Small intestine (tissue), 7 donors: ENCODE data around the gene TBX2. TPM values are rescaled to one million over a fixed set of nuclear protein-coding genes. Genes with fewer than 3 reads are reported as not detected.
A peak's percentile ranks its signal among the peaks of the same experiment; 100 is the strongest.

Source experiments
- DNase-seq, 2 donors: peaks; one replicate each; pipeline versions ENCODE4 v3.0.0 to v3.0.0-alpha.2; 2013
- FAIRE-seq: peaks from 2 replicates; lab custom pipeline; 2012; peaks lifted over from hg19 to GRCh38; lab: Jason Lieb, UNC
- H3K27ac ChIP-seq, 3 donors: one replicate each; pipeline ENCODE4 v1.5.1; 2013; ENCODE audit warnings: low read length in 2 of 3, mild to moderate bottlenecking in 2 of 3, control low read depth in 1 of 3, inconsistent platforms in 1 of 3, low read depth in 1 of 3, moderate library complexity in 1 of 3
- H3K27me3 ChIP-seq, 3 donors: one replicate each; pipeline ENCODE4 v1.6.1; 2013; ENCODE audit warnings: low read length in 3 of 3, inconsistent platforms in 1 of 3; ENCODE audit not compliant: control insufficient read depth in 3 of 3, insufficient read depth in 3 of 3
- H3K36me3 ChIP-seq, 3 donors: one replicate each; pipeline ENCODE4 v1.6.1; 2013; ENCODE audit warnings: low read length in 3 of 3, inconsistent platforms in 1 of 3, low read depth in 1 of 3, mild to moderate bottlenecking in 1 of 3, moderate library complexity in 1 of 3; ENCODE audit not compliant: control insufficient read depth in 3 of 3, insufficient read depth in 2 of 3
- H3K4me1 ChIP-seq, 3 donors: one replicate each; pipeline ENCODE4 v1.6.1; 2013; ENCODE audit warnings: low read length in 2 of 3, inconsistent platforms in 1 of 3, low read depth in 1 of 3, mild to moderate bottlenecking in 1 of 3, moderate library complexity in 1 of 3; ENCODE audit not compliant: control insufficient read depth in 3 of 3, insufficient read depth in 2 of 3
- H3K4me3 ChIP-seq, 3 donors: one replicate each; pipeline ENCODE4 v1.5.1; 2013; ENCODE audit warnings: low read length in 3 of 3, control low read depth in 1 of 3, inconsistent platforms in 1 of 3, low read depth in 1 of 3, mild to moderate bottlenecking in 1 of 3, moderate library complexity in 1 of 3
- H3K9me3 ChIP-seq, 2 donors: one replicate each; pipeline ENCODE4 v1.6.1; 2013; ENCODE audit warnings: low read depth in 1 of 2, low read length in 1 of 2; ENCODE audit not compliant: control insufficient read depth in 2 of 2, insufficient read depth in 1 of 2
- WGBS, 3 donors: extraction: QIAGEN DNeasy Blood & Tissue Kit; methylation state at CpG; one replicate each; pipeline ENCODE4 v1.1.7; 2013; 5-methylcytosine and 5-hydroxymethylcytosine counted together
- polyA plus RNA-seq, 4 donors: library from polyadenylated mRNA; stranded (reverse) in 3 of 4; unstranded in 1 of 4; fragments of 200-250 nt in 3 of 4; fragments of 120-200 nt in 1 of 4; gene quantifications; one replicate each; pipeline versions ENCODE4 v1.2.1 to v1.2.3, GENCODE V29; 2013
- donor health status: healthy with polysubstance abuse.
- donor health status: control.
- donor health status: control.
- donor health status: Bipolar disorder and iron deficiency.
- donor health status: healthy.

The TBX2 gene
- polyA plus RNA-seq, 4 donors, result 0.45 to 9.6 (median 6.9) TPM

- no peak overlapping the region for H3K27ac ChIP-seq
- no peaks in the 10 kb centered on the region for H3K9me3 ChIP-seq
- DNase-seq (no peak), FAIRE-seq (no peak)
- H3K4me3 ChIP-seq, result no peak overlapping the region
- H3K4me1 ChIP-seq, result peaks cover 0 to 6% (median 0%) of the 10 kb centered on the region in 3 donors
- 76 to 89% (median 83%) methylated on average over 4 of the region's 4 CpGs for WGBS, 3 donors
- peaks cover 6 to 21% (median 10%) of the 10 kb centered on the region in 3 donors for H3K27me3 ChIP-seq
- H3K36me3 ChIP-seq, result no peaks in the 10 kb centered on the region
Observed at GRCh38 chr17:61421460-61421859, 21.8 kb downstream of the TBX2 start.

GRCh38 chr17:61422116-61422799, 22.6 kb downstream of the TBX2 start:
- DNase-seq (no peak), FAIRE-seq (no peak)
- Histone ChIP-seq H3K4me1 (no peaks in the 10 kb centered on the region), H3K9me3 (no peaks in the 10 kb centered on the region), H3K27me3 (peaks cover 4 to 20% (median 10%) of the 10 kb centered on the region in 3 donors), H3K36me3 (no peaks in the 10 kb centered on the region), H3K27ac (no peak overlapping the region), H3K4me3 (no peak overlapping the region)
- 59 to 74% (median 65%) methylated on average over 5 of the region's 5 CpGs for WGBS, 3 donors

GRCh38 chr17:61422869-61423268, 23.2 kb downstream of the TBX2 start:
- no peak overlapping the region for H3K4me3 ChIP-seq
- no peaks in the 10 kb centered on the region for H3K4me1 ChIP-seq
- H3K27me3 ChIP-seq, result peaks cover 4 to 20% (median 12%) of the 10 kb centered on the region in 3 donors
- 32 to 51% (median 45%) methylated on average over 2 of the region's 2 CpGs for WGBS, 3 donors
- DNase-seq (no peak), FAIRE-seq (no peak)
- H3K9me3 ChIP-seq, result no peaks in the 10 kb centered on the region
- H3K36me3 ChIP-seq, result no peaks in the 10 kb centered on the region
- H3K27ac ChIP-seq, result no peak overlapping the region

GRCh38 chr17:61423967-61424649, 24.5 kb downstream of the TBX2 start:
- 84 to 91% (median 89%) methylated on average over 10 of the region's 10 CpGs for WGBS, 3 donors

GRCh38 chr17:61425682-61426481, 26.2 kb downstream of the TBX2 start:
- Histone ChIP-seq H3K4me1 (no peaks in the 10 kb centered on the region), H3K9me3 (no peaks in the 10 kb centered on the region), H3K4me3 (no peak overlapping the region), H3K27ac (no peak overlapping the region), H3K27me3 (peaks cover 4 to 10% (median 10%) of the 10 kb centered on the region in 3 donors), H3K36me3 (no peaks in the 10 kb centered on the region)
- 57 to 69% (median 66%) methylated on average over 11 of the region's 11 CpGs for WGBS, 3 donors
- FAIRE-seq (no peak), DNase-seq (peak in 1 of 2 donors; percentile 51)

More at GRCh38 chr17:61423967-61424649, 24.5 kb downstream of the TBX2 start:
- H3K27ac ChIP-seq, result no peak overlapping the region
- FAIRE-seq, result no peak
- no peaks in the 10 kb centered on the region for H3K4me1 ChIP-seq
- no peaks in the 10 kb centered on the region for H3K9me3 ChIP-seq
- no peak for DNase-seq
- H3K36me3 ChIP-seq, result no peaks in the 10 kb centered on the region
- H3K27me3 ChIP-seq, result peaks cover 4 to 18% (median 12%) of the 10 kb centered on the region in 3 donors
- H3K4me3 ChIP-seq, result no peak overlapping the region

DNA sequence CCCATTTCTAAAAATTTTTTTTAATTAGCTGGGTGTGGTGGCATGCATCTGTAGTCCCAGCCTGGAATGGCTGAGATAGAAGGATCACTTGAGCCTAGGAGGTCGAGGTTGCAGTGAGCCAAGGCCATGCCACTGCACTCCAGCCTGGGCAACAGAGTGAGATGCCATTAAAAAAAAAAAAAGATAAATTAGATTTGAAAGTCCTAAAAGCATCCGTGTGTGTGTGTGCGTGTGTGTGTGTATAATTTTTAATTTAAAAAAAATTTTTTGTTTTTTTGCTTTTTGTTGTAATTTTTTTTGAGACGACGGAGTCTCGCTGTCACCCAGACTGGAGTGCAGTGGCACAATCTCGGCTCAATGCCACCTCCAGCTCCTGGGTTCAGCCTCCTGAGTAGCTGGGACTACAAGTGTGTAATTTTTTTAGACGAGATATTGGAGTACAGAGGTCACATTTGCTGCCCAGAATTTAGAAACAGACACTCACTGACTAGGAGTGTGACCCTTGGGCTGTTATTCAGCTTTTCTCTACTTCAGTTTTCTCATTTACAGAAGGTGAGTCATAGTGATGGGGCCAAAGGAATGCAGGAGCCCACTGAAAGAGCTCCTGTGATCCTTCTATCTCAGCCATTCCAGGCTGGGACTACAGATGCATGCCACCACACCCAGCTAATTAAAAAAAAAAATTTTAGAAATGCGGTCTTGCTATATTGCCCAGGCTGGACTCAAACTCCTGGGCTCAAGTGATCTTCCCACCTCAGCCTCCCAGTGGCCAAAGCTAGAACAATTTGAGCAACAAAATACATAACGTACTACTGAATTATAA, 27.1 kb downstream of the TBX2 start:
- 37 to 74% (median 43%) methylated on average over 10 of the region's 10 CpGs for WGBS, 3 donors
- no peak for FAIRE-seq
- DNase-seq, result peak in 1 of 2 donors; percentile 63
- no peaks in the 10 kb centered on the region for H3K4me1 ChIP-seq
- no peak overlapping the region for H3K27ac ChIP-seq
- H3K27me3 ChIP-seq, result peaks cover 2 to 10% (median 4%) of the 10 kb centered on the region in 3 donors
- H3K9me3 ChIP-seq, result no peaks in the 10 kb centered on the region
- H3K4me3 ChIP-seq, result no peak overlapping the region
- H3K36me3 ChIP-seq, result no peaks in the 10 kb centered on the region

- no peaks in the 10 kb centered on the region for H3K9me3 ChIP-seq
- DNase-seq, result no peak
- FAIRE-seq, result no peak
Observed at GRCh38 chr17:61427567-61427966, 27.9 kb downstream of the TBX2 start.

More at GRCh38 chr17:61427567-61427966, 27.9 kb downstream of the TBX2 start:
- H3K27ac ChIP-seq, result no peak overlapping the region
- peaks cover 2 to 10% (median 4%) of the 10 kb centered on the region in 3 donors for H3K27me3 ChIP-seq
- H3K4me1 ChIP-seq, result no peaks in the 10 kb centered on the region
- no peak overlapping the region for H3K4me3 ChIP-seq
- no peaks in the 10 kb centered on the region for H3K36me3 ChIP-seq
